NCI-H82 (cell line): ENCODE measurements around the gene RNLS.

Source experiments
- DNase-seq: peaks from one replicate; lab custom pipeline; 2025; lab: John Stamatoyannopoulos, UW

Gene RNLS

DNA sequence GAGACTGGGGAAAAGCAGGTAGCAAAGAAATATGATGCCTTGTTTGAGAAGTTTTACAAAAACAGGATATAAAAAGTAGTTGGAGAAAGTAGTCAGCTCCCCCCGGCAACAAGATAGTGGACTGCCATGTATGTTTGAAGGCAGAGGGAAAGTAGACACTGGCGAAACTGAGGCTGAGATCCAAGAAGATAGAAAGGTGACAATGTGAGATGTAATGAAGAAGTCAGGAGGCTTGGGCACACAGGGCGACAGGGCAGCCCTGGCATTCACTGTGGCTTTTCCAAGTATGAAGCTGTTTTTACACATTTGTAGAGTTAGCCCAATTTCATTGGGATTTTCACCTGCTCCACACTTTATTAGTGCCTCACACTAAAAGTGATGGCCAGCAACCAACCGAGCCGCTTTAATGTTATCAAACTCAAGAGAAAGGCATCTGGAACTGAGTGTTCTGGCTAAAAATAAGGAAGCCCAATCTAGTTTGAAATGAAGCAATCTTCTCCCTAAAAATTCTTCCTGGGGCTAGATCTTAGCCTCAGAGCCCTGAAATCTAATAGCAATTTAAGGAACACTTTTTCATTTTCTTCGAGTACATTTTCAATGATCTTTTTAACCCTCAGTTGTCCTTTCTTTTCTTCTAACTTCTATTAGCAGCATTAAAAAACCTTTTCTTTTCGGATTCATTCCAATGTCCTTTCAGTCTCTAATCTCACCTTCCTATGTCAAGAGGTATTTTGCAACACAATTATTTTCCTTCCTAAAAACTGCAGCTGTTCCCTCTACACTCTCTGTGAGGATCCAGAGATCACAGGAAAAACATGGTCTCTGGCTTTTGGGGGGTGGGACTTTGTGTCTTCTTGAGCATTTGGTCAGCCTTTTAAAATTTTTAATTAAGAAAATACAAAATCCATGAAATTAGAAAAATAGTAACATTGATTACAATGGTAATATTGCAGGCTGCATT lies 108.0 kb downstream of the RNLS start:
- DNase-seq = no peak

DNA sequence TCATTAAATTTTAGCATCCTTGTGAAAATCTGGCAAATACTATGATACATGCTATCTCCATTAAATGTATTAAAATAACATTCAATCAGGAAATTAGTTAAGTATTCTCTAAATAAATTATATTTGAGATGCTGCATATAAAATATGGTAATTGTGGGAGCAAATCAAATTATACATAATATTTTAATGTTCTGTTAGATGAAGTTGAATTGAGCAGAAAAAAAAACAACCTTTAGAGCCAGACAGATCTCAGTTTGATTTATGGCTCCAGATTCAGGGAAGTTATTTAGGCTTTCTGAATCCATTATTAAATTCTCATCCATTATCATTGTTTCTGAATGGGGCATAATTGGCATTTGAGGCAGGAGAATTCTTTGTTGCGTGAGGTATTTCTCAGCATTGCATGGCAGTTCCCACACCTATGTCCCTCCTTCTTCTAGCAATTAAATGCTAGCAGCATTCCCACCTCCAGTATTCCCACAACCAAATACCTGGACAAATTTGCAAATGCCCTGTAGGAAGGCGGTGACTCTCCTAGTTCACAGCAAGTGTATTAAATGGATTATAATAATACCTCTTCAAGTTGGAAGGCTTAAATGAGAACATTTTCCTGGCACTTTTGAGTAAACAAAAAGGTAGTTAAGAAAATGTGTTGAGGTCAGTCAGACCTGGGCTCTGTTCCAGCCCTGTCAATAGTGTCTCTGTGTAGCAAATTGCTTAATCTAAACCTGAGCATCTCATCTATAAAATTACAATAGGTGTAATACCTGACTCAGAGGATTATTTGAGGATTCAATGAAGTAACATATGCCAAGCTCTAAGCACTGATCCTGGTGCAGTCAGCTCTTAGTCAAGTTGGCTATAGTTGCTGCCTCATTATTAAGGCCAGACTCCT lies 108.9 kb downstream of the RNLS start:
- DNase-seq = peak; percentile 67

- peak; percentile 17 for DNase-seq
These were observed 110.6 kb downstream of the RNLS start for GRCh38 chr10:88472540-88472939.

GRCh38 chr10:88471899-88472298 lies 111.2 kb downstream of the RNLS start:
- DNase-seq = no peak

GRCh38 chr10:88467835-88468485 lies 115.2 kb downstream of the RNLS start:
- peak; percentile 30 for DNase-seq

DNA sequence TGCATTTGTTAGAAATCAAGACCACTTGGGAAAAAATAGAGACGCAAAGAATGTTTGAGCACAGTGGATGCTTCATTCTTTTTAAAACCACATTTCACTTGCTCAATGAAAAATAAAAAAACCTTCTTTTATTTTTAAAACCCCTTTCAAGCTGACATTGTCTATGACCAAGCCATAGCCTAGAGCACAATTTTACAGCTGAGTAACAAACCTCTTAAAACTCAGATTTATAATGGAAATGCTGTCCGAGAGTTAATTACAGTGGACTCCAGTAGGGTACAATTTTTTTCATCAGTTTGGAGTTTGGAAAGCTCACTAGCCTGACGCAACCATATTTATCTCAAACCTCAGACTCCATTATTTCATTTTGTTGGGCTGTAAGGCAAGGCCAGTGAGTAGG lies 116.3 kb downstream of the RNLS start:
- no peak for DNase-seq

DNA sequence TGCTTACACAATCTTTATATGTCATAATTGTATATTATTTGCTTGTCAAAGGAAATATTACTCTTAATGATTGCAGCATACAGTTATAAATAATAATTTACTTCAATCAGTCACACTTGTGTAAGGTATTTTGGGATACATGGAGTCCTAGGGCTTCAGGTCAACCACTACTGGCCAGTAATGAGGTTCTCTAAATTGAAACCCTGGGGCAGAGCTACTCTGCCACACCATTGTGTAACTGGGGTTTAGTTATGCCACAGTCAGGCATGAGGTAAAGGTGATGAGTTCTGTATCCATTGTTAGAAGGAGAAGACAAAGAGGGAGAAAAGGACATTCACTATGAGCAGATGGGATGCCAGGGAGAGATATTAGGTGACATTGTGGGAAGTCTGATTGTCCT lies 117.4 kb downstream of the RNLS start:
- no peak for DNase-seq

- DNase-seq = no peak
These were observed 119.3 kb downstream of the RNLS start for GRCh38 chr10:88463811-88464210.

DNA sequence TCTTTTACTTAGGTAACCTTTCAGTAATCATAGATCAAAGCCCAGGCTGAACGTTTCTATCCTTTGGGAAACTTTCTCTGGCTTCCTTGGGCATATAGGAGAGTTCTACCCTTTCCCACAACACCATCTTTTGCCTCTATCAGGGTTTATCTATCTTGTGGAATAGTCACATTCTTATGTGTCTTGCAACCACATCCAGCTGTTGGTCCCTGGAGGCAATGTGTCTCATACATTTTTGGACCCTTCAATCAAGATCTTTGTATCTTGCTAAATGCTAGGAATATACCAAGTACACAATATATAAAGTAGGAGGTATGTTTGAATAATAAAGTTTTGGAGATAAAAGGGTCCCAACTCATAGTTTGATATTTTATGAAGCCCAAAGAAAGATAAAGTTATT lies 121.7 kb downstream of the RNLS start:
- no peak for DNase-seq

DNA sequence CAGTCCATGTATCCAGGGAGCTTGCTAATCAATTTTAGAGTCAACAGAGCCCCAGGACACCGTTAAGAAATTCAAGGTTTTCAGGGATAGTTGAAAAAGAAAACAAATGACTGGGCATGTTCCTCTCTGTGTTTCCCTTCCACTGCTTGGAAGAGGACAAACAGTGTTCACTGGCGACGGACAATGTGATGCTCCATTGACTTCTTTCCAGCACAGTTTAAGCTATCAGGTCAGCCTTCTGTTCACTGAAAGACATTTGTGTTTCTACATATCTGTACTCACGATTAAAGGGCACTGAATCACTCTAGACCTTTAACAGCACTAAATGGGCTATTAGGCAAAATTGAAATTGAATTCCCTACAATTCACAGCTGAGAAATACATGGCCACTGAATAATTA lies 123.6 kb downstream of the RNLS start:
- no peak for DNase-seq

- DNase-seq = no peak
These were observed 124.9 kb downstream of the RNLS start for GRCh38 chr10:88458209-88458608.

GRCh38 chr10:88457660-88458059 lies 125.5 kb downstream of the RNLS start:
- DNase-seq = peak; percentile 7

DNA sequence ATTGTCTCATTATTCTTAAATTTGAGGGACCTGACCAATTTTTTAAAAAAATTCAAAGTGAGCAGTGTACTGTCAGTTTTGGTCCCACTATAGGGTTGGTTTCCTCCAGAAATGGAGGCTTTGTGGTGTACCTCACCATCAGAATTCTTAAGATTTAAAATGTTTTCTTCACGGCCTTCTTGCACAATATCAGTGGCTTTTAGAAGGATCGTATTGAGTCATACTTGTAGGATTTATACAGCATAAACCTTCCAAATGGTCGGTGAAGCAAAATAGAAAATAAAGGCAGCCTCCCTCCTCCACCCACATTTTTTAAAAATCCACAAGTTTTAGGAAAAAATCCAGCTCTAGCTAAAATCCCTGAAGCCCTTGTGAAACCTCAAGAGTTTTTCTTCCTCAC lies 126.4 kb downstream of the RNLS start:
- no peak for DNase-seq

DNA sequence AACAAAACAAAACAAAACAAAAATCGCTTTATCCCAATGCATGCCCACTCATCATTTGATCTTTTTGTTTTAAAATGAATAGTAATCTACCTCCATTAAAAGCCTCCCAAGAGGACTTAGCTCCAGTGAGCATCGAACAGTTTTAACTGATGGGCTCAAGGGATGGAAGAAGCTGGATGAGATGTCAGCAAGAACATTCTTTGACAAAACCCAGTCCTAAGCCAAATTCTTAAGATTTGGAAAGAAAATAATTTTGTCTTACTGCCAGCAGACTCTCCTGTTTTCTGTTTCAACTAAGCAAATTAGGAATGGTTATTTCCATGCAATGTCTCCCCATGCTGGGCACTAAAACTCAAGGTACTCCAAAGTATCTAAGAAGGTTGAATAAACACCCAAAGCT lies 127.3 kb downstream of the RNLS start:
- DNase-seq = no peak

GRCh38 chr10:88450201-88450600 lies 132.9 kb downstream of the RNLS start:
- no peak for DNase-seq

- no peak for DNase-seq
These were observed 140.4 kb downstream of the RNLS start for GRCh38 chr10:88442716-88443115.

DNA sequence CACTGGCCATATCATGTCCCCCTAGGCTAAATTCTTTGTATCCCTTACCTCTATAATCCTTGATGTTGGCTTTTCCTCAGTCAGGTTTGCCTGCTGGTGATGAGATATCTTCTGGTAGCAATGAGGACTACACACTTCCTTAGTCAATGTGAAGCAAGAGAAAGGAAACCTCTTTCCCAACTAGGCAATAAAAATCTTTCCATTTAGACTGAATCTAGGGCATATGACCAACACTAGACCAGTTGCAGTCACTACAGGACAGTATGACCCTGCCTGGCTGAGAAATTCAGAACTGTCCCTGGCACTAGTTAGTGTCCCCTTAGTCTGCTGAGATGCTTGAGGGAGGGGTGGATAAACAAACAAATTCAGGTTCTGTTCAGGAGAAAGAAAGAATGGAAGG lies 142.6 kb downstream of the RNLS start:
- no peak for DNase-seq

DNA sequence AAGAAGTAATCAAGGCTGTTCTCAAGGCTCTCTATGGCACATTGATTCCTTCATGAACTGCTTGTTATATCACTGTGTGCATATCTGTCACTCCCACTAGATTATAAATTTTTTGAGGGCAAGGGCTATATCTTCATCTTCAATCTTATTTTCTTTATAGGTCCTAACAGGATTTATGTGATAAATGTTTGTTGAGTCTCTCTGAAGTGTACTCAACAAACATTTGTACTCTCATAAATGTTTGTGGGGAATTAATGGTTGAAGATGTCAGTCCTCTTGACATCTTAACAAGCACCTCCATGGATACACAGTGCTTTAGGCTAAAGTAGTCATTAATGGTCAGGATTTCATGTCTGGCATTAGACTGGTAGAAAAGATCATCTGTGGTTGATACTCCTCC lies 143.2 kb downstream of the RNLS start:
- DNase-seq = no peak

DNA sequence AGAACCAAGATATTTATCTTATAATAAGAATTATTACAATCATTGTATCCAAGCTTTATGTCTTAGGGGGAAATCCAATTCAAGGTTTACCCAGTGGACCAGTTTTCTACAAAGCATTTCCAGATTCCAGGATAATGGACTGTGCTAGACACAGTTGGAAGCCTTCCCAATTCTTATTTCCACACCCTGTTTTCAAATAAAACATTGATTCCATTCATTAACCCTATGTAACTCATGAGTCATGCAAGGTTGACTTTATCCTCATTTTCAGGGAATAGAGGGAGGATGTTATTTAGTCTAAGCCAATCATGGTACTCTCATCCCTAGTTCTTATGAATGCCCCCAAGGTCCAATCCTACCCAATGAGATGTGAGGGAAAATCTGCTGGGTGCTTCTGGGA lies 145.7 kb downstream of the RNLS start:
- DNase-seq = no peak

DNA sequence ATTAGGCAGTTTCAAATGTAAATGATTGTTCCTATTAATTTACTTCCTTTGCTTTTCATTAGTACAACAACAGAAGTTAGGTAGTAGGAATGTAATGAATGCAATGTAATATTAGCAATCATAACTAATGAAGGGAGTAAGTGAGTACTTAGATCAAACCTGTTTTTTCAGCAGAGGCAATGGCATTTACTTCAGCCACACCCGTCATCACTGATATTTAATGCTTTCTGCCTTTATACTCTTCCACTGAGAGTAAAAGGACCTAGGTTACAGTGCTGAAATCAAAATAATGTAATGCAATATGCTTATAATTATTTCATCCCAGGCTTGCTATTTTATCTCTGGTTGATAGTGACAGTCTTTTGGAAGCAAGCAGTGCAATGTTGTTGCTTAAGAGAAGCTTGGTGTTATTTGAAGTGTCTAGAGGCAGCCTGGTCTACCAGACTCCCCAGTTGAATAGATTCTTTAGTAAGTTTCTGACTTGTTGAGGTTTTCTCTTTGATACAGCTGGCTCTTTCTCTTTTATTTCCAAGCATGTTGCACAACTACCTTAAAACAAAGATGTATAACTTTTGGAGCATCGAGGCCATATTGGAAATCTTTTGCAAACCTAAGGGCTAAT lies 149.4 kb downstream of the RNLS start:
- no peak for DNase-seq

DNA sequence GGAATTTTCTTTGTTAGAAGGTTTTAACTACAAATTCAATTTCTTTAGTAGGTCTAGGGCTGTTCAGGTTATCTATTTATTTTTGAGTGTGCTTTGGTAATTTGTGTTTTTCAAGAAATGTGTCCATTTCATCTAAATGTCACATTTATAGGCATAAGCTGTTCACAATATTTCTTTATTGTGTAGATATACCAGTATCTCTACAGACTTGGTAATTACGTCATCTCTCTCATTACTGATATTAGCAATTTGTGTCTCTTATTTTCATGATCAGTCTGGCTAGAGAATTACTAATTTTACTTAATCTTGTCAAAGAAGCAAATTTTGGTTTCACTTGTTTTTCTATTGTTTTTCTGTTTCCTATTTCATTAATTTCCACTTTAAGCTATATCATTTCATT lies 152.0 kb downstream of the RNLS start:
- no peak for DNase-seq

GRCh38 chr10:88428976-88429375 lies 154.1 kb downstream of the RNLS start:
- DNase-seq = no peak
